Endothelial cell of umbilical vein (primary cell): Measurements from ENCODE around the gene CCN5. TPM values are rescaled to one million over a fixed set of nuclear protein-coding genes. Genes with fewer than 3 reads are reported as not detected.

Experiments
- BruUV-seq: library from RNA; stranded (reverse); fragments of 400-500 nt; replicated peaks from 2 replicates; lab custom pipeline; 2021; lab: Mats Ljungman, UMichigan
- CTCF ChIA-PET: fragments of 300-600, 350-600 bp; sonication (Branson Sonifier 250); formaldehyde crosslinking; loops from one replicate; lab custom pipeline; 2021; ENCODE audit warnings: antibody characterized with exemption, inconsistent platforms; lab: Charles Lee
- POLR2A ChIA-PET: fragments of 300-600, 350-600 bp; sonication (Branson Sonifier 250); formaldehyde crosslinking; loops from one replicate; lab custom pipeline; 2021; ENCODE audit warnings: antibody characterized with exemption, inconsistent platforms; lab: Charles Lee
- DNase-seq: peaks from one replicate; pipeline ENCODE4 v3.0.0-alpha.2; 2011; ENCODE audit warnings: low read depth, low spot score
- FAIRE-seq: peaks from 2 replicates; lab custom pipeline; 2011; peaks lifted over from hg19 to GRCh38; lab: Jason Lieb, UNC
- H2AFZ ChIP-seq: 2 replicates; pipeline ENCODE4 v1.6.0; 2012; ENCODE audit warnings: low read depth, low read length, control low read depth, inconsistent platforms
- H3K27ac ChIP-seq: 2 replicates; pipeline ENCODE4 v1.5.1; 2011; ENCODE audit warnings: low read depth, mild to moderate bottlenecking, control low read depth, low read length, moderate library complexity; ENCODE audit not compliant: insufficient read depth
- H3K27me3 ChIP-seq, 2 experiments: 2 replicates each; pipeline versions ENCODE4 v1.6.0 to v1.6.1; 2011; ENCODE audit warnings: low read length in 2 of 2, mixed read lengths in 1 of 2; ENCODE audit not compliant: control insufficient read depth in 2 of 2, insufficient read depth in 2 of 2
- H3K36me3 ChIP-seq, 2 experiments: 2 replicates in 1 of 2; 3 replicates in 1 of 2; pipeline ENCODE4 v1.5.1; 2011; ENCODE audit warnings: low read length in 2 of 2, mild to moderate bottlenecking in 1 of 2, moderate library complexity in 1 of 2; ENCODE audit not compliant: control insufficient read depth in 2 of 2, insufficient read depth in 2 of 2; ENCODE audit errors: extremely low read depth in 1 of 2
- H3K4me1 ChIP-seq: 3 replicates; pipeline ENCODE4 v1.5.1; 2011; ENCODE audit warnings: mild to moderate bottlenecking, low read length; ENCODE audit not compliant: control insufficient read depth, insufficient read depth; ENCODE audit errors: extremely low read depth
- H3K4me2 ChIP-seq: 2 replicates; pipeline ENCODE4 v1.6.1; 2011; ENCODE audit warnings: low read length, control low read depth, mixed read lengths; ENCODE audit not compliant: insufficient read depth
- H3K4me3 ChIP-seq, 3 experiments: fragments of 200-600 bp in 1 of 3; sonication (generic), shearing (Covaris generic) in 1 of 3; replicated peaks in 1 of 3; 2 replicates each; pipeline ENCODE4 v1.5.1; 2011 to 2016; ENCODE audit warnings: control low read depth in 3 of 3, low read length in 3 of 3, mild to moderate bottlenecking in 2 of 3, inconsistent platforms in 1 of 3, low read depth in 1 of 3, moderate library complexity in 1 of 3; ENCODE audit not compliant: insufficient read depth in 1 of 3
- H3K79me2 ChIP-seq: 2 replicates; pipeline ENCODE4 v1.6.0; 2012; ENCODE audit warnings: low read length, inconsistent platforms; ENCODE audit not compliant: control insufficient read depth, insufficient read depth
- H3K9ac ChIP-seq: replicated peaks from 2 replicates; pipeline ENCODE3; 2011; ENCODE audit warnings: low read length, control low read depth; ENCODE audit not compliant: insufficient read depth; ENCODE audit errors: extremely low read depth
- H3K9me1 ChIP-seq: replicated peaks from 3 replicates; pipeline ENCODE4 v1.6.0; 2011; ENCODE audit warnings: mild to moderate bottlenecking, low read length; ENCODE audit not compliant: control insufficient read depth, insufficient read depth; ENCODE audit errors: extremely low read depth
- H3K9me3 ChIP-seq: replicated peaks from 2 replicates; pipeline ENCODE4 v1.5.1; 2012; ENCODE audit warnings: low read length, inconsistent platforms; ENCODE audit not compliant: control insufficient read depth, insufficient read depth
- H4K20me1 ChIP-seq: replicated peaks from 2 replicates; pipeline ENCODE3; 2011; ENCODE audit warnings: mild to moderate bottlenecking, low read length; ENCODE audit not compliant: control insufficient read depth, insufficient read depth; ENCODE audit errors: extremely low read depth
- CTCF ChIP-seq, 2 donors: IDR thresholded peaks; 1 replicate in 1 of 2; 2 replicates in 1 of 2; pipeline ENCODE4 v1.5.1; 2011; ENCODE audit warnings: low read length in 2 of 2, mild to moderate bottlenecking in 2 of 2, moderate library complexity in 2 of 2, control low read depth in 1 of 2, inconsistent platforms in 1 of 2, low read depth in 1 of 2; ENCODE audit not compliant: insufficient read depth in 1 of 2; ENCODE audit errors: extremely low read depth in 1 of 2
- GATA2 ChIP-seq: IDR thresholded peaks from 2 replicates; pipeline ENCODE4 v1.7.0; 2011; ENCODE audit warnings: low read depth, mild to moderate bottlenecking, moderate library complexity, mixed read lengths, low read length; ENCODE audit not compliant: insufficient read length, insufficient read depth
- JUN ChIP-seq: IDR thresholded peaks from 2 replicates; pipeline ENCODE4 v1.6.1; 2011; ENCODE audit warnings: borderline replicate concordance, low read depth; ENCODE audit not compliant: insufficient read length, insufficient read depth
- MAX ChIP-seq: IDR thresholded peaks from 2 replicates; pipeline ENCODE4 v1.6.1; 2011; ENCODE audit not compliant: insufficient read depth, insufficient read length
- MYC ChIP-seq: IDR thresholded peaks from one replicate; pipeline ENCODE4 v1.6.1; 2011; ENCODE audit warnings: mild to moderate bottlenecking, low read depth, low read length
- POLR2A ChIP-seq: IDR thresholded peaks from 2 replicates; pipeline ENCODE4 v1.6.1; 2012; ENCODE audit warnings: low read depth, mild to moderate bottlenecking, control low read depth, low read length
- POLR2AphosphoS5 ChIP-seq: IDR thresholded peaks from 2 replicates; pipeline ENCODE4 v1.6.1; 2012; ENCODE audit warnings: low read depth, mild to moderate bottlenecking, control low read depth, low read length, moderate library complexity; ENCODE audit not compliant: insufficient read depth
- dilution Hi-C: fragments of 300-500 bp; cut with MboI; formaldehyde crosslinking; loops from one replicate; pipeline ENCODE4 v1.15.0; 2019; ENCODE audit warnings: low sequenced_read_pairs; ENCODE audit not compliant: extremely low pct_ligation_motif_present
- intact Hi-C: fragments of 100-400 bp; cut with micrococcal nuclease; formaldehyde crosslinking; loops from one replicate; pipeline ENCODE4 v1.10.0; 2022
- polyA plus RNA-seq, 4 experiments: library from polyadenylated mRNA; depleted of rRNA in 3 of 4; stranded (reverse) in 3 of 4; unstranded in 1 of 4; fragments of >200 nt; gene quantifications; 2 replicates each; pipeline versions ENCODE4 v1.2.1 to v1.2.3, GENCODE V29; 2011 to 2012; ENCODE audit warnings: missing spikeins in 1 of 4
- total RNA-seq: library from RNA; stranded (reverse); gene quantifications from 2 replicates; pipeline ENCODE4 v1.2.3, GENCODE V29; 2021

The CCN5 gene
- total and polyA plus RNA-seq, 2 donors (not counting 3 experiments of a cell fraction or from before 2014, with no cell fraction given), result 0.03 TPM; not detected in 1

GRCh38 chr20:44717986-44718385 is 2.8 kb downstream of the CCN5 start:
- H3K9me3 ChIP-seq, result no peaks in the 10 kb centered on the region
- dilution Hi-C loops, result no loop called here
- no peaks in the 10 kb centered on the region for H3K79me2 ChIP-seq
- ChIA-PET CTCF (interaction anchor here (1.4 to 4.8 kb wide), 2 partner anchors 15 to 35 kb away, joined by 4 to 23 read pairs; no protein-coding TSS in a partner anchor), POLR2A (no interaction called here)
- DNase-seq (no peak), FAIRE-seq (no peak)
- H2AFZ ChIP-seq, result no peak overlapping the region
- intact Hi-C loops, result no loop called here
- TF ChIP-seq CTCF (IDR thresholded peaks at IDR 0.05; ENCODE audit: extremely low read depth in 1 of 2, insufficient read depth in 1 of 2, low read depth in 1 of 2, low read length in 2 of 2) (peak; percentile 30 to 43), MAX (no peak), JUN (no peak), GATA2 (no peak), MYC (no peak), POLR2A (no peak), POLR2AphosphoS5 (no peak)
- H3K4me2 ChIP-seq, result no peak overlapping the region
- H3K9ac ChIP-seq, result no peak overlapping the region
- no peak overlapping the region for H3K27ac ChIP-seq
- no peaks in the 10 kb centered on the region for H3K36me3 ChIP-seq
- no peaks in the 10 kb centered on the region for H3K9me1 ChIP-seq
- no peaks in the 10 kb centered on the region for H4K20me1 ChIP-seq
- H3K4me3 ChIP-seq, result no peak overlapping the region
- no TSS peak for BruUV-seq
- H3K27me3 ChIP-seq, result no peaks in the 10 kb centered on the region
- H3K4me1 ChIP-seq, result peaks cover 20% of the 10 kb centered on the region
